Islet precursor cell (in vitro differentiated cells): ENCODE results near the gene PUM2.

Experiments
- DNase-seq: peaks from one replicate; pipeline ENCODE4 v3.0.0-alpha.2; 2018

The PUM2 gene

DNA sequence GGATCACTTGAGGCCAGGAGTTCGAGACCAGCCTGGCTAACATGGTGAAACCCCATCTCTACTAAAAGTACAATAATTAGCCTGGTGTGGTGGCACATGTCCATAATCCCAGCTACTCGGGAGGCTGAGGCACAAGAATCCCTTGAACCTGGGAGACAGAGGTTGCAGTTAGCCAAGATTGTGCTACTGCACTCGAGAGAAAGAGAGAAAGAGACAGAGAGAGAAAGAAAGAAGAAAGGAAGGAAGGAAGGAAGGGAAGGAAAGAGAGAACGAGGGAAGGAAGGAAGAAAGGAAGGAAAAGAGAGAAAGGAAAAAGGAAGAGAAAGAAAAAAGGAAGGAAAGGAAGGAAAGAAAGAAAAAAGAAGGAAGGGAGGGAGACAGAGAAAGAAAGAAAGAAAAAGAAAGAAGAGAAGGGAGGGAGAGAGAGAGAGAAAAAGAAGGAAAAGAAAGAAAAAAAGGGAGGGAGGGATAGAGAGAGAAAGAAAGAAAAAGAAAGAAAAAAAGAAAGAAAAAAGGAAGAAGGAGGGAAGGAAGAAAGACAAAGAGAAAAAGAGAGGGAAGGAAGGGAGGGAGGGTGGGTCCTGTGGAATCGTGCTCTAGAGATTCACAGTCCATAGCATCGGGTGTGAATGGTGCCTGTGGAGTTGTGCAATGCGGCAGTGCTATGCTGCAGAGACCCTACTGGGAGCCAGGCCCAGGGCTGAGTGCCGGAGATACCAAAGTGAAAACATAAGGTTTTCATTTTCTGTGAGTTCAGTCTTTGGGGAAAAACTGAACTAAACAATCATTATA is 121.1 kb downstream of the PUM2 start:
- DNase-seq = no peak

DNA sequence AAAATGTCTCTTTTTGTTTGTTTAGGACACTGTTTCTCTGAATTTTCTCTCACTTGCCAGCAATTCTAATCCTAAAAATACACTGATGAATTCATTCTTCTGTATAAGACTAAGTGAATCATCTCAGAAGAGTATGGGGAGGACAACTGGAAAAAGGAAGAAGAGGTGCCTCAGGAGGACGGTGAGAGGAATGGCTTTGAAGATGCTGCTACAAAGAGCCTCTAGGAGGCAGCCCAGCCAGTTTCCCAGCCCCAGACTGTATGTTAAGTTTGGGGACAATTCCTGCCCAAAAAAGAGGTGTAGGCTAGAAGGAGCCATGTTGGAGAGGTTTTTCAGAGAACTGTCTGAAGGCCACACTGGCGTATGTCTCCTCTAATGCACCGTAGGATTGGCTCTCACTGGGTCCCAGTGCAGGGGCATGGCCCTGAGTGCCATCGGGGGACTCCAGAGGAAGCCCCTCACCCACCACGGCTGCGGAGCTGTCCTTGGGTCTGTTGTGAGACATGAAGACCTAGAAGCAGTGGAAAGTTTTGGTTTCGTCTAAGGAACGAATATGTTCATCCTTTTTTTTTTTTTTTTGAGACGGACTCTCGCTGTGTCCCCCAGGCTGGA is 122.6 kb downstream of the PUM2 start:
- peak; percentile 32 for DNase-seq

DNA sequence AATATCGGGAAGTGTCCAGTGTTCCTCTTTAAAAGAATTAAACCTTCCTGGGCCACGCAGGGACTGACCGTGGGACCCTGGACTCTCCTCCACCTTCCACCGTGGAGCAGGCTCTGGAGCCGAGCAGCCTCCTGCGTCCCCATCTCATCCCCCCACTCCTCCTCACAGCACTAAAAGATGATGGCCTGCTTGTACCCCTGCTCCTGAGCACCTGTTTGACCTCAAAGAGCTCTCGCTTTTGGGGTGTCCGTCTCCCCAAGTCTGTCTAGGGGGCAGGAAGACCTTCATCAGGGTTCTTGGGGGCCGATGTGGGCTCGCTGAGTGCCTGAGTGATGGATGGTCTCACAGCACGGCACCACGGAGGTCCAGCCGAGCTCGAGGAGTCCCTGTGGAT is 124.5 kb downstream of the PUM2 start:
- DNase-seq = peak; percentile 30

DNA sequence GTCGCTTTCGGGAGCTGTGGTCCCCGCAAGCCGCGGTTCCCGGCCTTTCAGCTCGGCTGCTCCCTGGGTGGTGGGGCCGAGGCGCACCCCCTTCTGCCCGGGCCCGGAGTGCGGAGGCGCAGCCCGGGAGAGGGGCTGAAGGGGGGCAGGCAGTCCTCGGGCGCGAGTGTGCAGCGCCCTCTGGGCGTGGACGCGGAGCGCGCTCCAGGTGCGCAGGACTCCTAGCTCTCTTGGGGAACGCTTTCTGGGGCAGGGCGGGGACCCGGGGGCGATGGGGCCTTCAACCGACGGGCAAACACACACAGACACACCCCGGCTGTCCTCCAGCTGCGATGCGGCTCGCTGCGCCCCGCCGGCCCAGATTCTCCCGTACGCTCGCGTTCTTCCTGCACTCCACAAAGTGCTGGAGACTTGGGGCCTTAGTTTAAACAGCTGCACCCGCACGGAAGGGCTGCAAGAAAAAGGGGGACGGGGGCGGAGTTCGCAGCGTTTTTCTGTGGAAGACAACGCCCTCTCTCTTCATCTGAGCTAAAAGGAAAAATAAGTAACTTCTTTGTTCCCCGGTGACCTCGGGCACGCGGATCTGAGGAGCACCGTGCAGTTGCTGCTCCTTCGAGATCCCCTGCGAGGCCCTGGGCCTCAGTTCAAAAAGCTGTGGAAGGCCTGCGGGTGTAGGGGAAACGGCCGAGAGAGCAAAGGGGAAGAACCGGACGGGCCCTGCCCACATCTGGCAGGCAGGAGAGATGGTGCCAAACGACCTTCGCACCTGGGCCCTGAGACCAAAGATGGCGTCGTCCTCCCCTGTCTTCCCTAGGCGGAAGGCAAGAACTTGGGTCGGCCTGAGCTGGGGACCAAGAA is 125.1 kb downstream of the PUM2 start:
- peak; percentile 81 for DNase-seq

DNA sequence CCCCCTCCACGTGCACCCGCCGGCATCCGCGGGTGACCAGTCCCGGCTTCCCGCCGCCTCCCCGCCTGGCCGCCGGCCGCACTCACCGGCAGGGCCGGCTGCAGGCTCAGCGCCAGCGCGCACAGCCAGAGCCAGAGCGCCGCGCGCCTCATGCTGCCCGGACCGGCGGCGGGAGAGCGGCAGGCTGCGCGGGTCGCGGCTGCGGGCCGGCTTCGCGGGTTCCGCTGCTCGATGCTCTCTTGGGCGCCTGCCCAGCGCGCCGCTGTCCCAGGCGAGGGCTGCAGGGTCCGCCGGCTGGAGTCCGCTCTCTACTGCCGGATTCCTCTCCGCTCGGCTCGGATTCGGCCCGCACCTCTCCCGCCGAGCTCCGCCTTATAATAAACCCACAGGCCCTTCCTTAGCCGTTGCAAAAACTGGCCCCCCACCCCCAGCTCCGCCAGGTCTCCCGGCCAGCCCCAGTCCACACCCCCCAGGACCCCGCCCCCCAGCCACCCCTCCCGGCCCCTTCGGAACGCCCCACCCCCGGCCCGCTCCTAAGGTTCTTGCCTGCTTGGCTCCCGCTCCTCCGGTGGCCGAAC is 125.8 kb downstream of the PUM2 start, which contains the start of gene SDC1:
SDC1 (minus strand) TSS at position 415 of the 578 bp plus-strand sequence; CDS start at position 152, 263 bp downstream.
- peak; percentile 86 for DNase-seq

DNA sequence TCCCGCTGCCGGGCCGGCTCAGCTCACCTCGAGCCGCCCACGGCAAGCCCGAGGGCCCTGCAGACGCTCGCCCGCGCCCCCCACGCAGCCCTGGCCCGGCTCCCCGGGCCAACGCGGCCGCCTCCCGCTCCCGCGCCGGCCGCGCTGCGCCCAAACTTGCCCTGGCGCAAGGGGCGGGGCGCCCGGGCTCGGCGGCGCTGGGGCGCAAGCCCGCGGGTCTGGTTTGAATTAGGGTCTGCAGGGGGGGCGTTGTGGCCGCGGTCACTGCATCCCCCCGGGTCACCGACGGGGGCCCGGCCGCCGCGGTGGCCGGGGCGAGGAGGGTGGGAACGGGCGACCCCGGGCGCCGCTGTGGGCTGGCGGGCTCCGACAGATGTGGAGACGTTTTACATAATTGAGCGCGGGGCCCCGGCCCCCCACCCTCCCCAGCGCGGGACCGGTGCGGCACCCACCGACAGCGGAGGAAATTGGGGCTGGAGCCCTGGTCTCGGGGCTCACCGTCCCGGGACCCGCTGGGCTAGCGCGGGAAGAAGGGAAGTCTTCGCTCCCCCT is 126.4 kb downstream of the PUM2 start:
- no peak for DNase-seq

DNA sequence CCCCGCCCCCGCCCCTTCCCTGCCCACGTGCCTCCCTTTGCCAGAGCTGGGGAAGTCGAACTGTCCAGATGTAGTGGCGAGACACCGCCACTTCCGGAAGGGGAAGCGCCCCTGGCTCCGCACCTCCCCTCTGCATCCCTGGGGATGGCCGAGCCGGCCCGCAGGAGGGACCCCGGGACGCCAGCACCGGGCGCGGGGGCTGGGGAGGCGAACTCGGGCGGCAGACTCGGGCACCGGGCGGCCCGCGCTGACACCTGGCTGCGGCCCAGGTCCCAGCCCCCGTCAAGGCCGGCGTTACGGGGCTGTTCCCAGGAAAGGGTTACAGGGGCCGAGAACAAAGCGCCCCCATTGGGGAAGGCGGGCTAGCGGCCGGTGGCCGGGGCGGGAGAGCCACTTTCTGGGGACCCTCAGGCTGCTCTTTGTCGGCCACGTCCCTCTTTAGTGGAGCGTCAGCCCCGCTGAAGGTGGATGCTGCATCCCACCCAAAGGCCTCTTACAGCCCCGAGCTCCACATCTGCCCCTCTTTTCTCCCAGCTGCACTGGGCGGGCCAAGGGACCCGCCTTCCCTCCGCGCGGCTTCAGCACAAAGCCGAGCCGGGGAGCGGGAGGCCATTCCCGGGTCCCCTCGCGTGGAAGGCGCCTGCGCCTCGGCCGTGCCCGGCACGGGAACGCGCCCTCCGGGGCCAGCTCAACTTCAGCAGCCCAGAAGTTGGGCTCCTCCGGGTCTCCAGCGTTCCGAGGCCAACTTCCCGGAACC is 127.1 kb downstream of the PUM2 start:
- peak; percentile 77 for DNase-seq

DNA sequence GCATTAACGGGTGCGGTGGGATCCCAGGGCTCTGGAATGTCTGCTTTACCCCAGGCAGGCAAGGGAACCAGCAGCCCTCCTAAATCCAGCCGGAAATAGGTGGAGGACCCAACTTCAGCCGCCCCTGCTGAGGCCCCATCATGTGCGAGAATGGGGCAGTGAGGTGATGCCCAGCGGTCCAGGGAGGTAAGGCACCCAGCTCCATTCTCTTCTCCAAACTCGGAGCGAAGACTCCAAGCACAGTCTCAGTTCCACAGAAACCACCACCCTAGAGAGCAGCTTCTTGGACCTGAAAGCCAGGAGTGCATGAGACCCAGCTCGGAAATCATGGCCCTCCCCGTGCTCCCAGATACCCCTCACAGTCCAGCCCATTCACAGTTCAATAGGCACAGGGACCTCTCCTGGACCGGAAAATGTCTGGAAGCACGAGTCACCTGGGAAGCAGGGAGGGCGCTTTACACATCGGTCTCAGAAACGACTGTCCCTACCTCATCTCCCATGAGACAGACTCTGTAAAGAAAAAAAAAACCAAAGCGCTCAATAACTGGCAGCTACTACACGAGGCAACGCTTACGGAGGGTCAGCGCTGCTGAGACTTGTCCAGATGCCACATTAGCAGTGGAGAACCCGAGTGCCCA is 127.8 kb downstream of the PUM2 start:
- no peak for DNase-seq

DNA sequence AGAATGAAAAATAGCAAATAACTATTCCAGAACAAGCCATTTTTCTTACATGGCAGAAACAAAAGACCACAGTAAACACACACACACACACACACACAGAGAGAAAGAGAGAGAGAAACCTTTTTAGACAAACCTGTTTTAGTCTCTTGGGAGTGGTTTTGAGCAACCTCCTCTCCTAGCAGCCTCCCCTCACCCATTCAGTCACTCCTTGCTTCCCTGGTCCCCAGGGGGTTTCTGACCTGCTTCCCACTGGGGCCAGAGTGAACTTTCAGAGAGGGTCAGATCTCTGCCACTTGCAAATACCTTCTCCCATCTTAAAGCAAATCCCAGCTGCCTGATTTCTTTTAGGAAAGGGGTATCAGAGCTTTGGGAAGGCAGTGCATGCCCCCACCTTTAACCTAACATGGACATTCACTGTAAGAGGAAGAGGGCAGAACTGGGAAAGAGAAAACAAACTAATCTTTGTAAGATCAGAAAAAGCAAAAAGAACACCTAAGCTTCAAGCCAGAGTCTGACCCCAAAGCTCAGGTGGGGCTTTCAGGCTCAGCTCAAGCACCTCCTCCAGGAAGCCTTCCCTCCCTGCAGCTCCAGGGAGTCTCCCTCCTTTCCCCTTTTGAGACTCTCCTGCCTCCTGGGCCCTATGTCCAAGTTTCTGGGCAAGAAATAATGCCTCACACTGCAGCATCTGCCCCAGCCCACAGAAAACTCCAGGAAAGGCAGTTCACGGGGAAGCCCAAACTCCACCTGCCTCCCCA is 128.5 kb downstream of the PUM2 start:
- DNase-seq = no peak

DNA sequence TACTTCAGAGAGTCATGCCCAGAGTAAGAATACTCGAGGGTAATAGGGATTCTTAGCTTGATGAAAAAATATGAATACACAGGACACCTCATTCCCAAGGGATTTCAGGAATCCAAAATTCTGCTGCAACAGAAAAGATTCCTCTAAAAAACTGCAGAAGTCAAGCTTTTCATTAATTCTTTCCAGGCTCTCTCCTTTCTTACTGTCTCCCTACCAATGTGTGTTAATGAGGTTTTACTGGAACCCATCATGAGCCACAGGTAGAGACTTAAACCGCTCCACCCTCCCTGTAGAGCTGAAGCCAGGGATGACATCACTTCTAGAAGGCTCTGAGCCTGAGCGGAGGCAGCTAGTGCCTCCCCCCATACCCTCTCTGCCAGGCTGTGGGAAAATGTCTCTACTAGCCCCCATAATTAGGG is 129.1 kb downstream of the PUM2 start:
- DNase-seq = no peak

DNA sequence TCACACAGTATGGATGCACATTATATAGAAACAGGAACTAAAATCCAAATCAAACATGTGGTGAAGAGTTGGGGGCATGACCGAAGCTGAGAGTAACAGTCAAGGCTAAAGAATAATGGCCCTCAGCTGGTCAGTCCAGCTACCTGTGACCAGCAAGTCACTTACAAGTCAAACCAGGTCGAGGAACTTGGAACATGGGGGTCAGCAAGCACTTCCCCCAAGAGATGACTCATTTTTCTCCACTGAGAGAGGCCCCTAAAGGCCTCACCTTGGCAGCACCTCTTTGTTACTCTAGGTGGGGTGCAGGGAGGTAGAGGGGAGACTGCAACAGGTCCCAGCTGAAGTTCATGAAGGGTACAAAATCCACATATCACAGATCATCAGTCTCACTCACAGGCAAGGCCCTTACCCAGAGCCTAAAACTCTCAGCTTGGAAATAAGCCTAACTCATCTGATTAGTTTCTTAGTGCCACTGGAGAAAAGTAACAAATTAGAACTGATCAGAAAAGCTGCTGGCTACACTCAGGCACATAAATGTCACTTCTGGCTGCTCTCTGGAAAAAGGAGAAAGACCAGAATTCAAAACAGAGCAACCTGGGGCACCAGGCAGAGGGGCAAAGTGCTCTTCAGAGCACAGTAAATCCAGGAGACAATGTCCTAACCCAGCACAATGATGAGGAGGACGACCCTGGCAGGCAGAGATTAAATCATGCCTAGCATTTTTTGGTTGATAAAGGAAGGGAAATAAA is 129.7 kb downstream of the PUM2 start:
- DNase-seq = no peak

DNA sequence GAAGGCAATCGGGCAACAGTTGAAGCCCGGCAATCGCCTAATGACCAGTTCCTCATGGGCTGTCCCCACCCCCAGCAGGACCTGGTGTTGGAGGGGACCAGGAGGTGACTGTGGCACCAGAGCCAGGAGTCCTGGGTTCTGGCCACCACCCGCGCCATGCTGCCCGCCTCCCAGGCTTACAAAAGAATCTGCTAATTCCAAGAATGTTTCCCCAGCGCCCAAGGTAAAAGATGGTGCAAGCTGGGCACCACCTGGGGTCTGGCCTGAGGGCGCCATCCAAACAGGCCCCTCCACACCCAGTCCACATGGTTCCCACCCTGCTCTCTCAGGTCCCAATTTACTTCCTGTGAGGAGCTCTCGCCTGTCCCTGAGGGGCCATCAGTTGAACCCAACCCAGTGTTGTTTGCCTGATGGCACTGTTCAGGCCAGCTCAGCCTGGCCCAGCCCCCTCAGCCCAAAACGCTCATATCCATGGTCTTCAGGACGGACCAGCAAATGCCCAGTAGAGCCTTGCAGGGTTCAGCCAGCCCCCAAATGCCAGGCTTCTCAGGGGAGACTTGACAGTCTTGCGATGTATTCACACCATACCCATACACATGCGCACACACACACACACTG is 130.8 kb downstream of the PUM2 start:
- DNase-seq = no peak

DNA sequence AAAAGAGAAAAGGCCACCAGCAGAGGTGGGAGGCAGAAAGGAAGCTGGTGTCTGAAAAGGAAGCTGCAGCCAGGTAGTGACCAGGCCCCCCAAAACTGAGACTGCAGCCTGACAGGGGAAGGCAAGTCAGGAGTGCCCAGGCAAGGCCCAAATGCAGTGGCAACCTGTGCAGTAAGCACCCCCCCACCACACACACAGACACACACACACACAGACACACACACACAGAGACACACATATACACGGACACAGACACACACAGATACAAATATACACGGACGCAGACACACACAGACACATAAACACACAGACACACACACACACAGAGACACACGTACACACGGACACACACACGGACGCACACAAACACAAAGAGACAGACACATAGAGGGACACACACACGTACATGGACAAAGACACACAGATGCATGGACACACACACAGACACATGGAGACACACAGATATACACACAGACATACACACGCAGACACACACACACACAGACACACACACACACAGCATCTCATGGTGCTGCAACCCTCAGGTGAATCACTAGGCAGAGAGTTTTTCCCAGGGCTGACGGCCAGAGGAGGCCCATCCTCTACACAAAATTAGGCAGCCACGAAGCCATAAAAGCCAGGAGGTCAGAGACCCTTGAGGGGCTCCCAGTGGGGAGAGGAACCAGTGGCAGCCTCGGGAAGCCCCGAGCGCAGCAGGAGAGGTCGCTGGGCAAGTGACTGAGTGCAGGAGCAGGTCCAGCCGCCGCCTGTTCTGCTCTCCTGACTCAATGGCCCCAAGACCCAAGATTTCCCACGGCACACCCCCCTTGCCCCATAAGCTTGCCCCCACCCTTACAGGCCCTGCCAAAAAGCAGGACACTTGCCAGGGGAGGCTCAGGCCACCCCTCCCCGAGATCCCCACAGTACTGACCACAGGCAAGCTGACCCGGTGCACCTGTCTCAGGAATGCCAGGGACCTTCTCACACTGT is 132.0 kb downstream of the PUM2 start:
- no peak for DNase-seq

DNA sequence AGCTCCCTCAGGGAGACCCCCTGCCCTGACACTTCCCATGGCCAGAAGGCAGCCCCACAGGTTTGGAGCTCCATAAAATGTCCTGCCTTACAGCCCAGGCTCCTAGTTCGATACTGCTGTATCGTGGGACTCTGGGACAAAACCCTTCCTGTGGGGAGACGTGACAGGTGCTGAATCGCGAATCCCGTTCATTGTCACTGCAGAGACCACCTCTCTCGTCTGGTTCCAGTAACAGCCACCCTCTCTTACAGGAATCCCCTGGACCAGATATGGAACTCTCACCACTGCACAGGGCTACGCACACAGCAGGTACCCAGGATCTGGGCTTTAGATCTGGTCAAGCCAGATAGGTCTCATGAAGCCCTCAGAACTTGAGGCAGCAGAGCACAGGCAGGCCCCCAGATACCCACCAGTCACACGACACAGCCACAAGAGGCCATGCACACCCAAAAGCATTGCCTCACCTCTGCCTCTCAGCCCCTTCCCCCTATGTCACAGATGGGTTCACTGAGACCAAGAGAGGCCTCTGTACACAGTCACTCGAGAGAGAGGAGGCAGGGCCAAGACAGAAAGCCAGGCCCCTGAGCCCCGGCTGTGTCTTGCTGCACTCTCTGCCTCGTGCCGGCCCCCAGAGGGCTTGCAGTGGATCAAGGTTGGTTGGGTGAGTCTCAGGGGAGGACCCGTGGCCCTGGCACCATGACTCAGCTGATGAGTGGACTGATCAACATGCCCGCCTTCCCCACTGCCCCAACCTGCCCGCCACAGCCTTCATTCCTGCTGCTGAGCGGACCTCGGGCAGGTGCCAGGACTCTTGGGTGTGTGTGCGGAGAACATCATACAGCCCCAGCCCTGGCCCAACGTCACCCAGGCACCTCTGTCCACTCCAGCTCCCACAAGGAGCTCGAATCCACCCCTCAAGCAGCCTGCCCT is 133.3 kb downstream of the PUM2 start:
- DNase-seq = no peak

DNA sequence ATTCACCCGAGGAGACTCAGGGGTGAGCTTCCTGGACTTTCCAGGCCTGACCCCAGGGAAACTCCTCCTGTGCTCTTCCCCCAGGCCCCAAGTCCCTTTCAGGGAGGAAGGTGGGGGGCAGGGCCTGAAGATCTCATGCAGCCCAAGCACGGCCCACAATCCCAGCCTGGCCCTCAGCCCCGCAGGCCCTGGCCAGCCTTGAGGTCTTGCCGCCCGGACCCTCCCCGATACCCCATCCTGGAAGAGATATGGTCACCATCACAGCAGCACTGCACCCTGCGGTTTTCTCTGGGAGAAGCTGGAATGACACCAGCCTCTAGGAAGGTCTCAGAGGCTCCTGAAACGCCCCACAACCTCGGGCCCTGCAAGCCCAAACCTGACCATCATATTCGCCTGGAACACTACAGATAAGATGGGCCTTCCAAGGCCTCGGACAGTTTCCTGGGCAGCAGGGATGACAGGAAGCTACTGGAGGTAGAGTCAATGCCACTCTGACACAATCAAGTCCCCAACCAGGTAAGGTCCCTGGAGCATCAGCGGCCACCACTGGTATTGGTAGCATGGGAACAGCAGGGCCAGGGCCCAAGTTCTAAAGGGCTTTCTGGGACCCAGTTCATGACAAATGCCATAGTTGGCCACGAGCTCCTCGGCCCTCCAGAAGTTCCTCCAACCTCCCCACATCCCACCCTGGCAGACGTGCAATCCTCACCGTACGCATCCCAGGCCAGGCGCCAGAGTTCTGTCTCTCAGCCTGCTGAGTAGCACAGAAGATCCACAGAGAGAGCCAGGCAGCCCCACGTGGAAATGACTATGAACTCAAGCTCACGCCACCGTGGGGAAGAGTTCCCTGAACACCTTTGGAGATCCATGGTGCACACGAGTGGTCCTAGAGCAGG is 134.3 kb downstream of the PUM2 start:
- DNase-seq = no peak
